ENCODE data around the gene IL17D. TPM values are rescaled to one million over a fixed set of nuclear protein-coding genes. Genes with fewer than 3 reads are reported as not detected.

IL17D gene
- total and polyA plus RNA-seq, 2 donors (not counting 3 experiments of a cell fraction or from before 2014, with no cell fraction given) = 4.0 to 6.1 TPM

DNA sequence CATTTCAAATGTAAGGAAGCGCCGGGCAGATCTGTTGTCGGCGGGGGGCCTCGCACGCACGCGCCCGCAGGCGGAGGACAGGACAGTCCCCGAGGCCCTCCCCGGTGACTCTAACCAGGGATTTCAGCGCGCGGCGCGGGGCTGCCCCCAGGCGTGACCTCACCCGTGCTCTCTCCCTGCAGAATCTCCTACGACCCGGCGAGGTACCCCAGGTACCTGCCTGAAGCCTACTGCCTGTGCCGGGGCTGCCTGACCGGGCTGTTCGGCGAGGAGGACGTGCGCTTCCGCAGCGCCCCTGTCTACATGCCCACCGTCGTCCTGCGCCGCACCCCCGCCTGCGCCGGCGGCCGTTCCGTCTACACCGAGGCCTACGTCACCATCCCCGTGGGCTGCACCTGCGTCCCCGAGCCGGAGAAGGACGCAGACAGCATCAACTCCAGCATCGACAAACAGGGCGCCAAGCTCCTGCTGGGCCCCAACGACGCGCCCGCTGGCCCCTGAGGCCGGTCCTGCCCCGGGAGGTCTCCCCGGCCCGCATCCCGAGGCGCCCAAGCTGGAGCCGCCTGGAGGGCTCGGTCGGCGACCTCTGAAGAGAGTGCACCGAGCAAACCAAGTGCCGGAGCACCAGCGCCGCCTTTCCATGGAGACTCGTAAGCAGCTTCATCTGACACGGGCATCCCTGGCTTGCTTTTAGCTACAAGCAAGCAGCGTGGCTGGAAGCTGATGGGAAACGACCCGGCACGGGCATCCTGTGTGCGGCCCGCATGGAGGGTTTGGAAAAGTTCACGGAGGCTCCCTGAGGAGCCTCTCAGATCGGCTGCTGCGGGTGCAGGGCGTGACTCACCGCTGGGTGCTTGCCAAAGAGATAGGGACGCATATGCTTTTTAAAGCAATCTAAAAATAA lies 18.2 kb downstream of the IL17D start:
- POLR2A ChIA-PET = no interaction called here
- no peaks in the 10 kb centered on the region for H3K36me3 ChIP-seq (ENCODE audit: control insufficient read depth in 2 of 2, extremely low read depth in 1 of 2, insufficient read depth in 2 of 2, low read length in 2 of 2)

More for the DNA sequence above, 18.2 kb downstream of the IL17D start:
- Histone ChIP-seq H3K9me1 (replicated peaks; ENCODE audit: control insufficient read depth, extremely low read depth, insufficient read depth, low read length) (no peaks in the 10 kb centered on the region), H3K9me3 (replicated peaks; ENCODE audit: control insufficient read depth, insufficient read depth, low read length) (no peaks in the 10 kb centered on the region), H3K4me1 (ENCODE audit: control insufficient read depth, extremely low read depth, insufficient read depth, low read length) (peaks cover 10% of the 10 kb centered on the region), H4K20me1 (replicated peaks; ENCODE audit: control insufficient read depth, extremely low read depth, insufficient read depth, low read length) (no peaks in the 10 kb centered on the region), H3K4me2 (ENCODE audit: insufficient read depth, low read length) (peak overlapping the region; percentile 47), H3K27me3 (ENCODE audit: control insufficient read depth in 2 of 2, insufficient read depth in 2 of 2, low read length in 2 of 2) (no peaks in the 10 kb centered on the region), H2AFZ (ENCODE audit: low read depth, low read length) (peak overlapping the region; percentile 57), H3K79me2 (ENCODE audit: control insufficient read depth, insufficient read depth, low read length) (no peaks in the 10 kb centered on the region), H3K9ac (replicated peaks; ENCODE audit: extremely low read depth, insufficient read depth, low read length) (peak overlapping the region; percentile 38), H3K27ac (ENCODE audit: insufficient read depth, low read depth, low read length) (no peak overlapping the region), H3K4me3 (replicated peaks in 1 of 3; ENCODE audit: insufficient read depth in 1 of 3, low read depth in 1 of 3, low read length in 3 of 3) (peak overlapping the region in 2 of 3 experiments; percentile 3 to 27)
- dilution Hi-C loops (cut with MboI; ENCODE audit: extremely low pct_ligation_motif_present, low sequenced_read_pairs) (no loop called here), intact Hi-C loops (cut with micrococcal nuclease) (loop anchor here (1.0 to 2.0 kb wide), 2 partner anchors 7 to 47 kb away; no protein-coding TSS in a partner anchor)
- DNase-seq (ENCODE audit: low read depth, low spot score) (peak; percentile 68), FAIRE-seq (peak; percentile 85)
- BruUV-seq (replicated peaks) = no TSS peak
- TF ChIP-seq, protein P1, sequence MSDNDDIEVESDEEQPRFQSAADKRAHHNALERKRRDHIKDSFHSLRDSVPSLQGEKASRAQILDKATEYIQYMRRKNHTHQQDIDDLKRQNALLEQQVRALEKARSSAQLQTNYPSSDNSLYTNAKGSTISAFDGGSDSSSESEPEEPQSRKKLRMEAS (IDR thresholded peaks at IDR 0.05; ENCODE audit: insufficient read depth, insufficient read length) = peak; percentile 3
- TF ChIP-seq FOS (IDR thresholded peaks at IDR 0.05; ENCODE audit: borderline replicate concordance, insufficient read depth, low read length) (peak; percentile 63), POLR2AphosphoS5 (IDR thresholded peaks at IDR 0.05; ENCODE audit: insufficient read depth, low read depth, low read length) (no peak), GATA2 (IDR thresholded peaks at IDR 0.05; ENCODE audit: insufficient read depth, insufficient read length, low read depth, low read length) (no peak), JUN (IDR thresholded peaks at IDR 0.05; ENCODE audit: borderline replicate concordance, insufficient read depth, insufficient read length, low read depth) (peak; percentile 22), EZH2 (IDR thresholded peaks at IDR 0.05; ENCODE audit: borderline replicate concordance, low read depth, low read length, severe bottlenecking) (no peak), MYC (IDR thresholded peaks at IDR 0.05; ENCODE audit: low read depth, low read length) (no peak)
- TF ChIP-seq, protein P2, sequence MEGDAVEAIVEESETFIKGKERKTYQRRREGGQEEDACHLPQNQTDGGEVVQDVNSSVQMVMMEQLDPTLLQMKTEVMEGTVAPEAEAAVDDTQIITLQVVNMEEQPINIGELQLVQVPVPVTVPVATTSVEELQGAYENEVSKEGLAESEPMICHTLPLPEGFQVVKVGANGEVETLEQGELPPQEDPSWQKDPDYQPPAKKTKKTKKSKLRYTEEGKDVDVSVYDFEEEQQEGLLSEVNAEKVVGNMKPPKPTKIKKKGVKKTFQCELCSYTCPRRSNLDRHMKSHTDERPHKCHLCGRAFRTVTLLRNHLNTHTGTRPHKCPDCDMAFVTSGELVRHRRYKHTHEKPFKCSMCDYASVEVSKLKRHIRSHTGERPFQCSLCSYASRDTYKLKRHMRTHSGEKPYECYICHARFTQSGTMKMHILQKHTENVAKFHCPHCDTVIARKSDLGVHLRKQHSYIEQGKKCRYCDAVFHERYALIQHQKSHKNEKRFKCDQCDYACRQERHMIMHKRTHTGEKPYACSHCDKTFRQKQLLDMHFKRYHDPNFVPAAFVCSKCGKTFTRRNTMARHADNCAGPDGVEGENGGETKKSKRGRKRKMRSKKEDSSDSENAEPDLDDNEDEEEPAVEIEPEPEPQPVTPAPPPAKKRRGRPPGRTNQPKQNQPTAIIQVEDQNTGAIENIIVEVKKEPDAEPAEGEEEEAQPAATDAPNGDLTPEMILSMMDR (IDR thresholded peaks at IDR 0.05; ENCODE audit: extremely low read depth in 1 of 2, insufficient read depth in 1 of 2, low read depth in 1 of 2, low read length in 2 of 2) = peak in 1 of 2 donors; percentile 3
- CTCF ChIA-PET = interaction anchor here (0.8 to 4.1 kb wide), 6 partner anchors 11 to 148 kb away, joined by 3 to 40 read pairs (median 4); no protein-coding TSS in a partner anchor
